ENCODE results near the gene SPRR2E.

- TF ChIP-seq ZNF70 (CRISPR knock-in tag; IDR thresholded peaks at IDR 0.05) = no peak
- no peak for TF ChIP-seq ZC3H10 (CRISPR knock-in tag; IDR thresholded peaks at IDR 0.05)
These were observed 36.2 kb downstream of the SPRR2E start for GRCh38 chr1:153058154-153058553.
